ENCODE measurements around the gene DNHD1.

The DNHD1 gene

DNA sequence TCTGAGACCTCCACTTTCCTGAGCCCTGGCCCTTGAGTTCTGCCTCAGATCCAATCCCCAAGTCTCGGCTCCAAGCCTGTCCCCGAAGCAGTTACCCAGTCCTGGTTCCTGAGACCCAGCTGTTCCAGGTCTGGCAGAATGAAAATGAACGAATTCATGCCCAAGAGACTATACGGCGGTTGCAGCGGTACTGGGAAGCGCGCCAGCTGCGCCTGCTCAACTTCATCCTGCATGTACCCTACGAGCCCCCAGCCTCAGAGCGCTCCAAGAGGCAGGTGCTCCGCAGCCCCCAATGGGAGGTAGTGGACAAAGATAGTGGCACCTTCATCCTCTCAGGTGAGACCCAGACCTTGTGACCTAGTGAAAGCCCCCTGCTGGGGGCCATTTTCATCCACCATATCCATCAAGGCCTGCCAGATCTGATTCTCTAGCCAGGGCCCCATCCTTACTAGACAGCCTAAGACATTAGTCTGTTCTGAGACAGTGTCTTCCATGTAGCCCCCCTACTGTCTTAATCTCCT is 42.7 kb downstream of the DNHD1 start:
- FAIRE-seq: no peak

DNA sequence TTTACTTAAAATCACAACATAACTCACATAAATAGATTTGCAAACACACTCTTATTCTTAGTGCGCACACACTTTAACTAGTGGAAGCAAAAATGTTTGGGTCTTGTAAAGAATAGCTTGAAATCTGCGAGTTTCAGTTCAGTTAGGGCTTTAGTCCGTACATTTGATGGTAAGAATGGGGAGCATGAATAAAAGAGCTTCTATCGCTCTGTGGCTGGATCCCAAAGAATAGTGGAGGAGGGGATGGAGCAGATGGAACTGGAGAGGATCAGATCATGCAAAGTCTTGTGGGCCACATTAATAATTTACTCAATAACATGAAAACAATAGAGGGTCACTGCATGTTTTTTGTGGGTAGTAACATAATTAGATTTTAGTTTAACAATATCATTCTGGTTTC is 44.3 kb downstream of the DNHD1 start:
- no peak for FAIRE-seq

DNA sequence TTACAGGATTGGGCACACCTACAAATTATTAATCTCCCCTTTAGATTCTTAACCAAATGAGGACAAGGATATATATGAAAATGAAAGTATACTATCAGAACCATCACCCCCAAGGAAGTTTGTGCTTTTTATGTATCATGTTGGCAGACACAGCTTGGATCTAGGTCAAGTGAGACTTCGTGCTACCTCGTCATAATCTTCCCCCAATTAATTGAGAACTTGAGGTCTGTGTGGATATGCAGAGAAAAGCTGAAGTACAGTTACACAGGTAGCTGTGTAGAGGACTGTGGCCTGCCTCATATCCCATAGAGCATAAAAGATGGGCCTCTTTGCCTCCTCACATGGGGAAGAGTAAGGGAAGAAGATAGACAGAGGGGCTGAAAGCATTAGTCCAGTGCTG is 45.6 kb downstream of the DNHD1 start:
- FAIRE-seq: no peak

DNA sequence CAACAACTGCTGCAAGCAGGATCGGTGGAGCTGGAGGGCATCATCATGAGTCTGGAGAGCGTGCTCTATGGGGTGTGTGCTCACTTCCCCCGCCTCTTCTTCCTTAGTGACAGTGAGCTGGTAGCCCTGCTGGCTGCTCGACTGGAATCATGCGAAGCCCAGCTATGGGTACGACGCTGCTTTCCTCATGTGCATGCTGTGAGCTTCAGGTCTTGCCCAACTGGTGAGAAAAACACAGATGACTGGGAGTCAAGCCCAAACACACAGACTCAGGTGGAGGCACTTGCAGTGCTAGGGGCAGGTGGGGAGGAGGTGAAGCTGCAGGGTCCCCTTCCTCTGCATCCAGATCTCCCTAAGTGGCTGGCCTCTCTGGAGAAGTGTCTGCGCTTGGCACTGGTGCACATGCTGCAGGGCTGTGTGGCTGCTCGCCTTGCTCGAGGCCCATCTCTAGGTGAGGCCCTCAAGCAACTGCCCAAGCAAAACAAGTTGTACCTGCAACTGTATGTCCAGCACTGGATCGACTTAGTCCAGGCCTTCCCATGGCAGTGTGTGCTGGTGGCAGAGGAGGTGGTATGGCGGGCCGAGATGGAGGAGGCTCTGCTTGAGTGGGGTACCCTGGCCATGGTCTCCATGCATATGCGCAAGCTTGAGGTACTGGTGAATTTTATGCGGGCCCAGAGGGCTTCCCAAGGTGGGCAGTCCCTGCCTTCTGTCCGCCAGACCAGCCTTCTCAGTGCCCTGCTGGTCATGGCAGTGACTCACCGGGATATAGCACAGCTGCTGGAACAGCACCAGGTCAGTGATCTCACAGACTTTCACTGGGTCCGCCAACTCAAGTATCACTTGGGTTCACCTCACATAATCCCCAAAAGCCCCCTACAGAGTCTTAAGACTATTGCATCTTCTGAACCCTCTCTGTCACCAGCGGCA is 48.1 kb downstream of the DNHD1 start:
- no peak for FAIRE-seq

DNA sequence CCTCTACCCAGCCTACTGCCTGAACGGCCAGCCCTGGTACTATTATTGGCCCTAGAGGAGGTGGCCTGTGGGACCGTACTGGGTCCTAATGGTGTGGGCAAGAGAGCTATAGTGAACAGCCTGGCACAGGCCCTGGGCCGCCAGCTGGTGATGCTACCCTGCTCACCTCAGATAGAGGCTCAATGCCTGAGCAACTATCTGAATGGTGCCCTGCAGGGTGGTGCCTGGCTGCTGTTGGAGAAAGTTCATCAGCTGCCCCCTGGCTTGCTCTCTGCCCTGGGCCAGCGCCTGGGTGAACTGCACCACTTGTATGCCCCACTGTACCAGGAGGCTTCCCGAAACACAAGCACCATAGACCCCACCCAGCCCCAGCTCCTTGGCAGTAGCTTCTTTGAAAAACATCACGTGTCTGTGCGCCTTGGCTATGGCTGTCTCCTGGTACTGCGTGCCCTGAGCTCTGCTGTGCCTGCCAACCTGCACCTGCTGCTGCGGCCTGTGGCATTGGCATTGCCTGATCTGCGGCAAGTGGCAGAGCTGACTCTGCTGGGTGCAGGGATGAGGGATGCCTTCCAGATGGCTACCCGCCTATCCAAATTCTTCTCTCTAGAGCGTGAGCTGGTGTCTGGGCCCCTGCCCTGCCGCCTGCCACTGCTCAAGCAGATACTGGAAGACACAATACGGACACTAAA is 49.0 kb downstream of the DNHD1 start:
- FAIRE-seq: no peak

DNA sequence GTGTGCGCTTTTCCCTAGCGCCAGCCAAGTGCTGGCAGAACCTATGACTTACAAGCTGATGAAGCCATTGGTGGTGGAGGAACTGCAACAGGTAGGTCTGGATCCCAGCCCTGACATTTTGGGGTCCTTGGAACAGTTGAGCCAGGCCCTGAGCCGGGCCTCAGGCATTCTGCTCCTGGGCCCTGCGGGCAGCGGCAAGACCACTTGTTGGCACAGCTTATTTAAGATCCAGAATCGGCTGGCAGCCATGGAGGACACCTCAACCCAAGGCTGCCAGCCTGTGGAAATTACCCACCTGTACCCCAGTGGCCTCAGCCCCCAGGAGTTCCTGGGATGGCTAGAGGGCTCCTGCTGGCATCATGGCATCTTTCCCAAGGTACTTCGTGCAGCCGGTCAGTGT is 49.7 kb downstream of the DNHD1 start:
- no peak for FAIRE-seq

DNA sequence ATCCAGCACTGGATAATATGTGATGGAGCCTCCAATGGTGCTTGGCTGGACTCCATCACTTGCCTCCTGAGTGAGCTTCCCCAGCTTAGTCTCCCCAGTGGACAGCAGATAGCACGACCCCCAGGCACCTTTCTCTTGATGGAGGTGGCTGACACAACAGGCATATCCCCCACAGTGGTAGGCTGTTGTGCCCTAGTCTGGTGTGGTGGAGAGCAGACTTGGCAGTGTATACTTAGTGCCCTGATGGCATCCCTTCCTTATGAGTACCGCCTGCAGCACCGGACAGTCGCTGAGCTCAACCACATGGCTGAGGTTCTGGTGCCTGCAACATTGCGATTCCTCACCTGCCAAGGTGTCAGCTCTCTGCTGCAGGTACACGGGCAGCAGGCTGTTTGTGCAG is 50.1 kb downstream of the DNHD1 start:
- FAIRE-seq: no peak

DNA sequence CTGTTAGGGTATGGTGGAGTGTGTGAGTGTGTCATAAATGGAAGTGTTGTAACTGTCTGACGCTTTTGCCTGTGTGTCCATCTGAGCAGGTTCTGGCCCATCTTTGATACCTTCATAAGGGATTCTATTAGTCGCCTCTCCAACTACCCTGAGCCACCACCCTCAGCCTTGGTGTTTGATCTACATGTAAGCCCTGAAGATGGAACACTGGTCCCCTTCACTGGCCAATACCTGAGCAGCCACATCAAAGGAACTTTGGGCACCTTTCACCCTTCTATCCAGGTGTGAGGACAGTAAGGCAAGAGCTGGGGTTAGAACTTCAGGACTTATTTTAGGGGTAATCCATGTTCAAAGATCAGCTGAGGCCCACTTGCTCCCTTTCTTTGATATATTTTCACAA is 51.0 kb downstream of the DNHD1 start:
- no peak for FAIRE-seq

DNA sequence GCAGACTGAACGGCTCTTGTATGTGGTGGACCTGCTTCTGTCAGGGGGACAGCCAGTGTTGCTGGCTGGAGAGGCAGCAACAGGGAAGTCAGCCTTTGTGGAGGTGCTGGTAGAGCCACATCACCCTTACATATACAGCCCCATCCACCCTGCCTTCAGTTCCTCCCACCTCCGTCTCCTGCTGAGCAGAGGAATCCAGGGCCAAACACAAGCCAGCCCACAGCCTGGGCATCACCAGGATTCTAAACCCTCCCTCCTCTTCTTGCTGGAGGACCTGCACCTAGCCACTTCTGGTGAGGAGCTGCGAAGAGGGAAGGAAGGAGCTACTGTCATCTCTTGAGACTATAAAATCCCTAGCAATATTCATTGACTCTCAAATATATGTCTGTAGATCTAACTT is 51.6 kb downstream of the DNHD1 start:
- FAIRE-seq: no peak

DNA sequence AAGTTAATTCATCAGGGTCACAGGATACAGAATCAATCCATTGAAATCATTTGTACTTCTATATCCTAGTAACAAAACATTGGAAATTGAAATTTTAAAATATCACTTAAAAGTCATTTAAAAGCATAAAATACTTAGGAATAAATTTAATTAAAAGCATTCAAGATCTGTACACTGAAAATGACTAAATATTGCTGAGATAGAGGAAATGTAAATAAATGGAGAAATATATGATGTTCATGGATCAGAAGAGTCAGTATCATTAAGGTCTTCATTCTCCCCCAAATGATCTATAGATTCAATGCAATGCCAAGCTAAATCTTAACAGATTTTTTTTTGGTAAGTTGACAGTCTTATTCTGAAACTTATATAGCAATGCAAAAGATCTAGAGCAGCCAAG is 56.6 kb downstream of the DNHD1 start:
- no peak for FAIRE-seq

DNA sequence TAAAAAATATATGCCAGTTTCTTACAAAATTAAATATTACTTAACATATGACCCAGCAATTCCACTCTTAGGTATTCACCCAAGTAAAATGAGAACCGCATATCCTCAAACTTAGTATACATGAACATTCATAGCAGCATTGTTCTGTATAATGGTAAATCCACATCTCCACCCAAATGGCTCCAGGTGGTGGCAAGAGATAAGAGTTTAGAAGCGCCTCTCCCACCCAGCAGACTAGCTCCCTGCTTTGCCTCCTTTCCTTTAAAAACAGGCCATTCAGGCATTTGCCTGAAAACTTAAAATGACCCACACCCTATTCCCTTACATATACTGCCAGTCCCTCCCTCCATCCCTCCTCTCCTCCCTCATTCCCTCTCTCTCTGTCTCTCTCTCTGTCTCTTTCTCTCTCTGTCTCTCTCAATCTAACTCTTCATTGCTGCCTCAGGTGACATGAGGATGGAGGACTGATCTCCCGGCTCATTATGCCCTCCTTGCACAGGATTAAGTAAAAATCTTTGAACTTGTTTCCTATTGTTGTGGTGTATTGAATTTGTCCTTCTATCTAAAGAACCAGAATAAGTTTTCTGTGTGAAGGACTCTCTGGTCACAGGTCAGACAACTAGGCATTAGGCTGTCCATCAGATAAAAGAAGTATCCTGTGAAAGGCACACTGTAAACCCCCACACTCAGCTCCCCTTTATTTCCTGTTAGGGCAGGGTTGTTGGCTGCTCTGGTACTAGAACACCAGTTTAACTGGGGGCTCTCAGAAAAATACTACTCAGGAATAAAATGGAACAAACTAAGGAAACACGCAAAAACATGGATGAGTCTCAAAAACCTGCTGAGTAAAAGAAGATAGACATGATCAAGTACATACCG is 58.0 kb downstream of the DNHD1 start:
- FAIRE-seq: no peak

DNA sequence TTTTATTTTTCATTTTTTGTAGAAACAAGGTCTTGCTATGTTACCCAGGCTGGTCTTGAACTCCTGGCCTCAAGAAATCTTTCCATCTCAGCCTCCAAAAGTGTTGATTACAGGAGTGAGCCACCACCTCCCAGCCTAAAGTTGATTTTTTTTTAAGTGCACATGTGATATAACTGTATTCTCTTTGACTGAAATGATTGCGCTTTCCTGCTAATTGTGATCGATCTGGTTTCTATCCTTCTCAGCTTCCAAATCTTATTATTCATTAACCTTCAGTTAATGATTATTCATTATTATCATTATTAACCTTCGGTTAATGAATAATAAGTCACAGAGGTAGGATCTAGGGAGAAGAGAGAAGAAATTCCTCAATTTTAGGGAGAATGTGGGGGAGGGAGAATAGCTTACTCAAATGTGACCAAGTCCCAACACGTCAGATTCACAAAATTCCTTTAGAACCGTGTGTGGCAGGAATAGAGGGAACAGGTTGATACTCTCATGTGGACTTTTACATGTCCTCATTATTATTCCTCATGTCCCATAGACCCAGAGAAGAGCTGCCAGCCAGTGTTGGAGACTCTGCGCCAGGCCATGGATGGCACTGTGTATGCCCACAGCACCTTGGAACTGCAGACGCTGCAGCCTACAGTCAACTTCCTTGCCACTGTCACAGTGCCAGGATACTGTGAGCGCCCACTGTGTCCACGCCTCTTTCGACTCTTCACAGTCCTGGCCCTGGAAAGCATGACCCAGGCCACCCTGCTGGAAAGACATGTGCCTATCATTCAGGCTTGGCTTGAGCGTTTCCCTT is 59.3 kb downstream of the DNHD1 start:
- no peak for FAIRE-seq

DNA sequence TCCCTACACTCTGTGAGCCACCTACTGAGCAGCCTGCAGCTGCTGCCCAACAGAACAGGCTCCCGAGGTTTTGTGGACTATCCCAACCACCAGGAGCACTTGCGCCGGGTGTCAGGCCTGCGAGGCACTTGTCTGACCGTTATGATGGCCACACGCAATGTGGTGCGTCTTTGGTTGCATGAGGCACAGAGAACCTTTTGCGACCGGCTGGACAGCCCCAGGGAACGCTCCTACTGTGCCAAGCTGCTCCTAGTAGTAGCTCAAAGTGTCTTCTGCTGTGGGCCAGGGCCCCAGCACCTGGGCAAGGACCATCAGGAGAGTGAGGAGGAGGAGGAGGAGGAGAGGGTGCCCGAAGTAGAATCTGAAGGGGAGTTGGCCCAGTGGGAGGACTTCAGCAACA is 60.0 kb downstream of the DNHD1 start:
- no peak for FAIRE-seq

DNA sequence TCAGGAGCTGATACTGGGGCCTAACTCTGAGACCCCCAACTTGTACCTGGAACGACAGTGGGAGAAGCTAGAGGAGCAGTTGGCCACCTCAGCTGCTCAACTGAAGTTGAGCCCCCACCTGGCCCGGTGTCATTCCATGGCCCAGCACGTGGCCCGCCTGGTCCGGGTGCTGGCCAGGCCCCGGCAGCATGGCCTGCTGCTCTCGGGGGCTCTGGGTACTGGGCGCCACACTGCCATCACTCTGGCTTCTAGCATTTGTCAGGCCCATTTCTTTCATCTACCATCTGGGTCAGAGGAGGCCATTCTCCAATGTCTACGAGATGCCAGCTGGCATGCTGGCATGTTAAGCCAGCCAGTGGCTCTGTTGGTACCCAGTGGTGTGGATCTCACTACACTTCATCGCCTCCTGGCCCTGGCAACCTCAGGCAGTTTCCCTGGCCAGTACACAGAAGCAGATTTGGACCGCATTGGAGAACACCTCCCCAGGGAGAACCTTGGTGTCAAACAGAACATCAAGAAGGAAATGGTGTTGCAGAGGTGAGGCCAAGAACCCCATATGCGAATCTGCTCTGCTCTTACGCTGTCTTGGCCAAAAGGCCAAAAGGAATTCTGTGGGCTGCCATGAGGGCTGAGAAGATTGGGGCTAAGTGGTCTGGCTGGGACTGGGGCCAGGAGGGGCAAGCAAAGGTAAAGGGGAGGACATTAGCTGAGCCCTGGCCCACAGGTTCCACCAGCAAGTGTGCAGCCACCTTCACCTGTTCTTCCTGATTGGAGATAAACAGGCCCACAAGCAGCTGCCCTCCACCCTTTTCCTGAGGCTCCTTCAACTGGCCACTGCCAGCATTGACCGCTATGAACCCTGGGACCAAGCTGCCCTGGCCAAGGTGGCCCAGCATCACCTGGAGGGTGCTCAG is 60.9 kb downstream of the DNHD1 start:
- no peak for FAIRE-seq

DNA sequence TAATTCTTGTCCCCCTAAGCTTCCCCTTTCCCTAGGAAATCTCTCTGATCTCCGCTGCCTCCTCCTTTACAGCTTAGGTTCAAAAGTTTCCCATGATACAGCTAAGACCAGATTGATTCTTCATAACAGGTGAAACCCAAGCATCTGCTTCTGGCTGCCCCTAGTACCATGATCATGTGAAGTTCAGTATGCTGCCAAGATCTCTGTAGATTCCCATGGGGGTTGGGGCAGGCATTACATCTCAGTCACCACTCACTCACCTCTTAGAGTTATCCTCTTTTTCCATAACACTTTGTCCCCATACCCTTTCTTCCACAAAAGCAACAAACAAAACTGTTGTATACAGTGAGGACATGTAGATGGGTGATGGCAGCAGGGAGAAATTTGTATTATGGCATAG is 62.3 kb downstream of the DNHD1 start:
- no peak for FAIRE-seq

DNA sequence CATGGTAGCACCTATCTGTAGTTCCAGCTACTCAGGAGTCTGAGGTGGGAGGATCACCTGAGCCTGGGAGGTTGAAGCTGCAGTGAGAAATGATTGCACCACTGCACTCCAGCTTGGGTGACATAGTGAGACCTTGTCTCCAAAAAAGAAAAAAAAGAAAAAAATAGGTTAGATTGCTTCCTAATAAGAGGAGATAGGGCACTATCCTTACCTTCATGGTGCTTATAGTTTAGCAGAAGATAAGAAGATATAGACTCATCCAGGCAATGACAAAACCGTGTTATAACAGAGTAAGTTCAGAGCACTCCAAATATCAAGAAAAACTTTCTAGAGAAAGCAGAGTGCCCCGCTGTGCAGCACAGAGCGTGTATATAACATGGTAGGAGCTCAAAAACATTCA is 64.2 kb downstream of the DNHD1 start:
- no peak for FAIRE-seq

DNA sequence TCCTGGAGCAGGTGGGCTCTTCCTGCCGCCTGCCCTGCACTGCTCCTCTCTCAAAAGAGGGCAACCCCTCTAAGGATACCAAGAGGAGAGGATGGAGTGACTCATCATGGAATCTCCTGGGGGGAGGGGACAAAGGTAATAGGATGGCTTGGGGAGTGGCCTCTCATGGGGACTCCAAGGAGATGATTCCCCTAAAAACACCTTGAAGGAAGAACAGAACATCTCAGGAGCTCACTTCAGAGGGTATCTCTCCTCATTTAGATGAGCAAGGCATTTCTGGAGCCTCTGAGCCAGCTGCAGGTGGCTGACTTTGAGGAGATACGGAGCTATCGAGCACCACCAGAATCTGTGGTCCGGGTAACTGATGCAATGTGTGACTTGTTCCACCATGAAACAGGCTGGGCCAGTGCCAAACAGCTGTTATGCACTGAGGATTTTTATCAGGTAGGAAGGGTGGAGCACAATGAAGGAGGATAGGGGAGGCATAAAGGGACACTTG is 66.1 kb downstream of the DNHD1 start:
- no peak for FAIRE-seq

DNA sequence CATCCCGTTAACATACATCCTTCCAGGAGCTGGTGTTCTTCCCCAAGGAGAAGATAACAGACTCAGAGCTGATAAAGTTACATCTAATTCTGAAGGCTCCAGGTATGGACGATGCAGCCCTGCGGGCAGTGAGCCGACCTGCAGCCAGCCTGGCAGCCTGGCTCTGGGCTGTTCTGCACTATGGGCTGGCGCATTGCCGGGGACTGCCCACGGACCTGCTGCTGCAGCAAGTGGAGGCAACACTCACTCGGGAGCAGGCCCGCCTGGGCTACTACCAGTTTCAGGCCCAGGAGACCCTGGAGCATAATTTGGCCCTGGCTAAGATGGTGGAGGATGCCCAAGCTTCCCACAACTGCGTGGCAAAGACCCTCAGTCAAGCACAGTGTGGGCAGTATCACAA is 66.6 kb downstream of the DNHD1 start:
- no peak for FAIRE-seq

DNA sequence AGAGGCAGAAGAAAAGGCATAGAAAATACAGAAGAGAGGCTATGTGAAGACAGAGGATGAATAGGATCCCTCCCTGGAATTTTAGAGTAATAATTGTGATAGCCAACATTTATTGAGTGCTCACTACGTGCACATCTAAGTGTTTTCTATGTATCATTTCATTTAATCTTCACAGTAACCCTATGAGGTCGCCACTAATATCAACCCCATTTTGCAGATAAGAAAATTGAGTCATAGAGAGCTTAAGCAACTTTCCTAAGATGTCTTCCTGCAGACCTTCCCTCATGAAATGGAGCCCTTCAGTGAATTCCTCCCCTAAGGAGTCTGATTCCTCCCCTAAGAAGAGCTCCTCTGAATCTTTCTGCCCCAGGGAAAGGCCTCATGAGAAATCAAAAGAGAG is 68.2 kb downstream of the DNHD1 start:
- FAIRE-seq: no peak

DNA sequence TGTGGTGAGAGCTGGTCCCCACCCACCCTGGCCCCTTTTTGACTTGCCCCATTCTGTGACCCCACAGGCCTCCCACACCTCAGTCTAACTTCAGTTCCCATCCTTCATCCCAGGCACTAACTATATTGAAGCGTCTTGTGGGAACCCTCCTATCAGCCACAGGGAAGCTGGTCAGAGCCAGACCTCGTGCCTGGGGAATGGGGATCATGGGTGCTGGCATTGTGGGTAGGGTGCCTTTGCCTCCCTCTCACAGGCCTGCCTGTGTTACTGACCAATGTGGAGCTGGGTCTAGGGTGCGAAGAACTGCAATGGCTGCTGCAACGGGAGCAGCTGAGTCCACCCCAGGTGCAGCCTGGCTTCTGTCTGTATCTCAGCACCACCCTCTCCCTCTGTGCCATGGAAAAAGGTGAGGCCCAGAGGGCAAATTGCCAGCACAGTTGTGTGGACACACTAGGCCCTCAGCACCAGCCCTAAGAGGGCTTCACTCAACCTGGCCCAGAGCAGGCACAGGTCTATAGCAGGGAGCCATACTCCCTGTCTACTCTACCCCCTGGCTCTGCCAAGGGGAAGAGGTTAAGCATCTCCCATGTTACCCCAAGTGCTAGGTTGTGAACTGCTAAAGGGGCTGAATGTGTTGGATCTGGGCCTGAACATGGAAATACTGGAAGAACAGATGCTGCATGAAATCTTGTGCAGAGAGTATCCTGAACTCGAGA is 69.1 kb downstream of the DNHD1 start:
- no peak for FAIRE-seq
